BLaER1 (cell line): ENCODE results near the gene KIF1A.
"Not testable (repeated sequence)": the region's sequence is repeated elsewhere in the genome, so short reads cannot be mapped to it uniquely, and the experiment has no call there.

ENCODE experiments used
- H3K27ac ChIP-seq: shearing (Covaris generic); formaldehyde crosslinking; 2 replicates; pipeline ENCODE4 v1.8.1; 2022
- H3K27me3 ChIP-seq: shearing (Covaris generic); formaldehyde crosslinking; 2 replicates; pipeline ENCODE4 v1.8.1; 2022
- H3K36me3 ChIP-seq: shearing (Covaris generic); formaldehyde crosslinking; 2 replicates; pipeline ENCODE4 v1.8.1; 2022
- H3K4me1 ChIP-seq: shearing (Covaris generic); formaldehyde crosslinking; 2 replicates; pipeline ENCODE4 v1.8.1; 2022
- H3K4me2 ChIP-seq: shearing (Covaris generic); formaldehyde crosslinking; 2 replicates; pipeline ENCODE4 v1.8.1; 2022
- H3K4me3 ChIP-seq: shearing (Covaris generic); formaldehyde crosslinking; 2 replicates; pipeline ENCODE4 v1.8.1; 2022
- H3K9ac ChIP-seq: shearing (Covaris generic); formaldehyde crosslinking; 2 replicates; pipeline ENCODE4 v1.8.1; 2022
- H3K9me3 ChIP-seq: shearing (Covaris generic); formaldehyde crosslinking; 2 replicates; pipeline ENCODE4 v1.8.1; 2022
- H4K20me1 ChIP-seq: shearing (Covaris generic); formaldehyde crosslinking; 2 replicates; pipeline ENCODE4 v1.8.1; 2022
- Cebpa-rat ChIP-seq: shearing (Covaris generic); IDR thresholded peaks from 2 replicates; pipeline ENCODE4 v1.8.1; 2022

Gene KIF1A

DNA sequence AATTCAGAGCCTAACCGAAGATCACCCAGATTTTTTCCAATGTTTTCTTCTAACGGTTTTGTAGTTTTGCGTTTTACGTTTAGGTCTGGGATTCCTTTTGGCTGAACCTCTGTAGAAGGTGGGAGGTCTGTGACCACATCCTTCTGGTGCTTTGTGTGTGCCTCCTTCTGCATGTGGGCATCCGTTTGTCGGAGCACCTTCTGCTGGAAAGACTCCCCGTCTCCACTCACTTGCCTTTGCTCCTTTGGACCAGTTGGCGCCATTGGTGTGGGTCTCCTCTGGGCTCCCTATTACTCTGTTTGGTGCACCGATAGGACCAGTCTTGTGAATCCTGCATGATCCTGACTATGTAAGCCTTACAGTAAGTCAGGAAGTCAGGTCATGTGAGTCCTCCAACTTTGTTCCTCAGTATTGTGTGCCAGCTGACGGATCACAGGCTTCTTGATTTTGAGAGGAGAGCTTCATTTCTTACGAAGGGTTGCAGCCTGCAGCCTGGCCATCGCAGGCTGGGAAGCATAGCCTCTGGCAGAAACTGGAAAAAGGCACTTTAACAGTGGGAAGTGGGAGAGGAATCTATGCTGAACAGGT lies 114.7 kb downstream of the KIF1A start:
- no peak overlapping the region for H3K27ac ChIP-seq
- H3K36me3 ChIP-seq: no peaks in the 10 kb centered on the region
- no peaks in the 10 kb centered on the region for H4K20me1 ChIP-seq
- H3K4me3 ChIP-seq: no peak overlapping the region
- no peak for TF ChIP-seq Cebpa-rat
- no peaks in the 10 kb centered on the region for H3K9me3 ChIP-seq
- H3K27me3 ChIP-seq: peaks cover 21% of the 10 kb centered on the region
- peaks cover 14% of the 10 kb centered on the region for H3K4me1 ChIP-seq
- peak overlapping the region; percentile 60 for H3K4me2 ChIP-seq
- no peak overlapping the region for H3K9ac ChIP-seq

DNA sequence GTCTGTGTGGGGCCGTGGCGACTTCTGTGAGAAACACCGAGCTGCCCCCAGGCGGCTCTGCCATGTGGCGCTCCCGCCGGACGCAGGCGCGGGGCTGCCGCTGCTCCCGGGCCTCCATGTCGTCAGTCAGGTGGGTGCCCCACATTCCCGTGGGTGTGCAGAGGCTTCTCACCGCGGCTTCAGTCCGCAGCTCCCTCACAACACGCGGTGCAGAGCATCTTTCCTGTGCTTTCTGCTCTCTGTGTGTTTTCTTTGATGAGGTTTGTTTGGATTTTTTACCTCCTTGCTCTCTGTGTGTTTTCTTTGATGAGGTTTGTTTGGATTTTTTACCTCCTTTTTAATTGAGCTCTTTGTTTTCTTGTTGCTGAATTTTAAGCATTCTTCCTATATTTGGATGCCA lies 115.4 kb downstream of the KIF1A start:
- TF ChIP-seq Cebpa-rat: no peak
- H3K27ac ChIP-seq: no peak overlapping the region
- no peaks in the 10 kb centered on the region for H3K9me3 ChIP-seq
- H3K27me3 ChIP-seq: peaks cover 21% of the 10 kb centered on the region
- H3K4me3 ChIP-seq: no peak overlapping the region
- no peaks in the 10 kb centered on the region for H3K36me3 ChIP-seq
- H4K20me1 ChIP-seq: no peaks in the 10 kb centered on the region
- no peak overlapping the region for H3K9ac ChIP-seq
- peak overlapping the region; percentile 60 for H3K4me2 ChIP-seq
- peaks cover 14% of the 10 kb centered on the region for H3K4me1 ChIP-seq

DNA sequence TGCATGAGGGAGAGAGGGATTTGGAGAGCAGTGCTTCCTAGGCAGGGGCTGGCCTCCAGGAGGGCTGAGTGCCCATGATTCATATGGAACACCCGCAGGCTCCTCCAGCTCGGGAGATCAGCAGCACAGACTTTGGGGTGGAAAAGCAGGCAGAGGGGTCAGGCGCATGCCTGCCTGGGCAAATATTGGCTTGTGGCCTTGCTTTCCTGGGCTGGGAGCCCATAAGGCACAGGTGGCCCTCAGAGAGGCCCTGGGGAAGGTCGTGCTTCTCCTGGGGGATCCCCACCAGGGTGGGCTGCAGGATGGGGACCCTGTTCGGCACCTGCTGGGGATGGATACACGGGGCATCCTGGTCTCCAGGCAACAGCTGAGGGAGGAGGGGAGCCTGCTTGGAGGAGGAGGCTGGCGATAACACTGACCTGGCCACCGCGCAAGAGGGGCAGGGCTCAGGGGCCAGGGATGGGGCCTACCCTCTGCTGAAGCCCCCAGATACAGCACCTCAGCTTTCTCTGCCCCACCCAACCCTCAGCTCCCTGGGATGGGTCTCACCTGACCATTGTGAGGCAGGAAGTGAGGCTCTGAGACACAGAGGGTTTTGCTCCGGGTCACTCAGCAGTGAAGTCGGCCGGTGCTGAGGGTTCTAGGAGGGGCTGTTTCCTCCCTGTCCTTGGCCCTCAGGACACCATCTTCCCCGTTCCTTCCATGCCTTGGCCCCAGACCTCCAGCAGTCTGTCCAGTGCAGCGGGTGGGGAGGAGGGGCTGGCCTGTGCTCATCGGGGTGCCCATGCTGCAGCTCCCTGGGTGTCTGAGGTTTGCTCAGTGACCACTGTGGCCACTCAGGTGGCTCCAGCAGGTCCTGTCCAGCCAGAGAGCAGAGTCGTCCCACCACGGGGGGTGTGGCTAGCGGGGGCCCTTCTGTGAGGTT lies 116.3 kb downstream of the KIF1A start:
- Histone ChIP-seq H3K4me1 (peaks cover 14% of the 10 kb centered on the region), H3K4me2 (no peak overlapping the region), H3K9ac (no peak overlapping the region), H3K36me3 (no peaks in the 10 kb centered on the region), H3K4me3 (no peak overlapping the region), H3K27me3 (peaks cover 21% of the 10 kb centered on the region), H4K20me1 (no peaks in the 10 kb centered on the region), H3K27ac (no peak overlapping the region), H3K9me3 (no peaks in the 10 kb centered on the region)
- no peak for TF ChIP-seq Cebpa-rat

- no peak for TF ChIP-seq Cebpa-rat
- no peaks in the 10 kb centered on the region for H3K36me3 ChIP-seq
- no peaks in the 10 kb centered on the region for H3K9me3 ChIP-seq
- H3K4me2 ChIP-seq: no peak overlapping the region
- peaks cover 21% of the 10 kb centered on the region for H3K27me3 ChIP-seq
- H3K4me1 ChIP-seq: peaks cover 14% of the 10 kb centered on the region
- no peak overlapping the region for H3K4me3 ChIP-seq
- H3K9ac ChIP-seq: no peak overlapping the region
- no peaks in the 10 kb centered on the region for H4K20me1 ChIP-seq
- H3K27ac ChIP-seq: no peak overlapping the region
These were observed 117.4 kb downstream of the KIF1A start for GRCh38 chr2:240702640-240703011.

DNA sequence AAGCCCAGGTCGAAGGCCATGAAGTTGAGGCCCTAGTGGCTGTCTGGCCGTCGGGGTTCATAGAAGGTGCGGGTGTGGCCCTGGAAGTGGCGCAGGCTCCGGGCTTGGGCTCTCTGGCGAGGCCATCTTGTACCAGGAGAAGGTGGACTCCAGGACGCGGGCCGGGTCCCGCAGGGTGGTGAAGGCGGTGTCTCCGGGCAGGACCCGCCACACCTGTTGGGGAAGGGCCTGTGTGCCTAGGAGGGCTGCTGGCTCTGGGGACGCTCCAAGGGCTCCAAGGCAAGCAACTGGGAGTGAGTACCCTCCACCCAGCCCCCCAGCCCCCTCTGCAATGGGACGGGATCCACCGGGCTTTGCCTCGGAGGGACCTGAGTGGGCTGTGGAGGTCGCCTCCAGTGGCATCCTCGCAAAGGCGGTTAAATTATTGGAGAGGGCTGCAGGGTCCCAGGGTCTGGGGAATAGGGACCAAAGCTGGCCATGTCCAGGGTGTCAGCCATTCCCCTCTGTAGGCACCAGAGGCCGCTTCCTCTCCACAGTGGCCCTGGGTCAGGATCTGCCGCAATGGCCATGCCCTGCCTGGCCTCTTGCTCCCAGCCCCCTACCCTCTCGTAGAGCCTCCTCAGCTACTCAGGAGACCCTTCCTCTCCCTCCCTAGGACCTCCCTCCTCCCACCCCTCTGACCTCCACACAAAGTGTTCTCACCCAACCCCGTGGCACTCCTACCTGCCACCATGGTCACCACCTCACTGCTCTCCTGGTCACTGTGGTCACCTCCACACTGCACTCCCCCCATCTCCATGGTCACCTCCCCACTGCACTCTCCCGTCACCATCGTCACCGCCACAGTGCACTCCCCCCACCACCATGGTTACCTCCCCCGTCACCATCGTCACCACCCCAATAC lies 118.0 kb downstream of the KIF1A start:
- Histone ChIP-seq H3K36me3 (no peaks in the 10 kb centered on the region), H4K20me1 (no peaks in the 10 kb centered on the region), H3K27me3 (peaks cover 21% of the 10 kb centered on the region), H3K4me3 (no peak overlapping the region), H3K9me3 (no peaks in the 10 kb centered on the region), H3K4me1 (peaks cover 14% of the 10 kb centered on the region), H3K9ac (no peak overlapping the region), H3K4me2 (no peak overlapping the region), H3K27ac (no peak overlapping the region)
- TF ChIP-seq Cebpa-rat: no peak

GRCh38 chr2:240701091-240701735 lies 118.8 kb downstream of the KIF1A start:
- H3K27me3 ChIP-seq: peaks cover 21% of the 10 kb centered on the region
- H3K4me1 ChIP-seq: peaks cover 14% of the 10 kb centered on the region
- H3K36me3 ChIP-seq: no peaks in the 10 kb centered on the region

DNA sequence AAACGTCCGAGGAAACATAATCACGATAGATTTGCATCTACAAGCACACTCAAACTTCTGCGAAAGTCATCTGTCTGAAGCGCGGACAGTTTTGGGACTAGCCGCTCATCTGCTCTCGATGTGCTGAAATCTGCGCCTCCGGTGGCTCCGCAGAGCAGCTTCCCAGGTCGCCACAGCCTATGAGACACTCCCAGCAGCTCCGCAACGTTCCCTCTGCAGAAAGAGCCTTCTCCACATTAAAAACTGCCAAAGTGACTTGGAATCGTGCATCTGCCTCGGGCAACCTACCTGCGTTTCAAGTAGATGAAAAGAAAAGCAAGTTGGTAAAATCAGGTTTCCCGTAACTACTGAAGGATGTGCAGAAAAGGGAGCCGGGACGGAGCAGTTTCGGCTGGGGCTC lies 119.4 kb downstream of the KIF1A start:
- H3K27ac ChIP-seq, H4K20me1 ChIP-seq, H3K4me2 ChIP-seq, H3K4me3 ChIP-seq, H3K36me3 ChIP-seq, H3K9me3 ChIP-seq, H3K9ac ChIP-seq: not testable (repeated sequence)
- Histone ChIP-seq H3K27me3 (peaks cover 21% of the 10 kb centered on the region), H3K4me1 (peaks cover 12% of the 10 kb centered on the region)

More at GRCh38 chr2:240701091-240701735, 118.8 kb downstream of the KIF1A start:
- no peak for TF ChIP-seq Cebpa-rat
- Histone ChIP-seq H3K4me2 (no peak overlapping the region), H4K20me1 (no peaks in the 10 kb centered on the region), H3K4me3 (no peak overlapping the region), H3K27ac (no peak overlapping the region), H3K9me3 (no peaks in the 10 kb centered on the region), H3K9ac (no peak overlapping the region)

GRCh38 chr2:240699835-240700234 lies 120.2 kb downstream of the KIF1A start:
- H3K9ac ChIP-seq, H3K9me3 ChIP-seq, H3K4me1 ChIP-seq, H3K4me3 ChIP-seq, H3K36me3 ChIP-seq, H3K4me2 ChIP-seq, H3K27ac ChIP-seq, H4K20me1 ChIP-seq: not testable (repeated sequence)
- H3K27me3 ChIP-seq: peaks cover 13% of the 10 kb centered on the region

DNA sequence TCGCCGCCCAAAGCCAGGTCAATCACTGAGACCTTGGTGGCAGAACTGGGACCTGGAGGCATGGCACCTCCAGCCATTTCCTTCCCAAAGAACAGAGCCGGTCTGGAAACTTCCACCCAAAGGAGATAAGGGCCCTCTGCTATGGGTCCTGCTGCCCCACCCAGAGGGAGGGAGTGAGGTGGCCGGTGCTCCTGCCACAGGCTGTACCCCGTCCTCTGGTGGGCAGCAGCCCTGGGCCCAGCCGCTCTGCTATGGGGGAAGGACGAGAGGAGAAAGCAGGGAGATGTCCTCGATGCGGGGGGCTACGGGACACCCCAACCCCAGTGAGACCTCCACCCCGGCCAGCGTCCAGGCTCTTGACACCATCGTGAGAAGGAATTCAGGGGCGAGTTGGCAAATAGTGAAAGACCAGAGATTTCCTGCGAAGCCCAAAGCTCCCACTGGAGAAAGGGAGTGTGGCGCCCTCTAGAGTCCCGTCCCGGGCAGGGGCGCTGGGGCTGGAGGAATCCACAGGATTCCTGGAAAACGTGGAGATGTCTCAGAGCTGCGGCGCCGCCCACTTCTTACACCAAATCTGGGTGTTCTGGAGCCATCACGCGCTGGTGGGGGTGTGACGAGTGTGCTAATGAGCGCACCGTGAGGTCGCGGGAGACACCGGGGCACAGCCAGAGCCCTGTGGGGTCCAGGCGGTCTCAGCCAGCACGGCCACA lies 121.0 kb downstream of the KIF1A start:
- not testable (repeated sequence) for H3K27me3 ChIP-seq, H3K36me3 ChIP-seq, H3K4me1 ChIP-seq, H3K4me3 ChIP-seq, H3K9me3 ChIP-seq, H3K4me2 ChIP-seq, H4K20me1 ChIP-seq, H3K27ac ChIP-seq, H3K9ac ChIP-seq

- not testable (repeated sequence) for H4K20me1 ChIP-seq, H3K4me2 ChIP-seq, H3K27ac ChIP-seq, H3K4me1 ChIP-seq, H3K9ac ChIP-seq, H3K9me3 ChIP-seq, H3K36me3 ChIP-seq, H3K27me3 ChIP-seq, H3K4me3 ChIP-seq
These were observed 123.5 kb downstream of the KIF1A start for GRCh38 chr2:240696469-240696868.

DNA sequence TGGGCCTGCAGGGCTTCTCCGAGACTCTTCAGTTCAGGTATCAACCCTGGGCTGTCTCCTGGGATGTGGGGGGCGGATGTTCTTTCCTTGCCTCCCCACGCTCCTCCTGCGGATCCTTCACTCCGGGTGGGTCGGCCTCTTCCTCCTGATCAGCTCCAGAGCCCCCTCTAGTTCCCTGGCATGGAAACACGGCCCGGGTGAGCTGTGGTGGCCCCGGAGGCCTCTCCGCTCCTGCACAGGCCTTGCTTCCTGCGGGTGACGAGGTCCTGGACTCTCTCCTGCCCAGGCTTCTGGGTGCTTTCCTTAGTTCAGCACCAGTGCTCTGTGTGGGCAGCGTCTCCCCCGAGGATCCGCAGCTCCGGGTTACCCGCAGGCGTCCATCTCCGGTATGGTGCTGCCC lies 124.4 kb downstream of the KIF1A start:
- H3K4me2 ChIP-seq, H3K4me3 ChIP-seq, H4K20me1 ChIP-seq, H3K27ac ChIP-seq, H3K4me1 ChIP-seq, H3K9me3 ChIP-seq, H3K27me3 ChIP-seq, H3K36me3 ChIP-seq, H3K9ac ChIP-seq: not testable (repeated sequence)

- H3K4me2 ChIP-seq, H3K27me3 ChIP-seq, H3K4me1 ChIP-seq, H3K36me3 ChIP-seq, H3K9me3 ChIP-seq, H4K20me1 ChIP-seq, H3K9ac ChIP-seq, H3K4me3 ChIP-seq, H3K27ac ChIP-seq: not testable (repeated sequence)
These were observed 125.7 kb downstream of the KIF1A start for GRCh38 chr2:240694304-240694703.
